ENCODE measurements around the gene RIMBP2. TPM values are rescaled to one million over a fixed set of nuclear protein-coding genes. Genes with fewer than 3 reads are reported as not detected.

The RIMBP2 gene
- total RNA-seq, 6 experiments from 2014 or later, result not detected

- DNase-seq, result no peak
- TF ChIP-seq, protein P1, sequence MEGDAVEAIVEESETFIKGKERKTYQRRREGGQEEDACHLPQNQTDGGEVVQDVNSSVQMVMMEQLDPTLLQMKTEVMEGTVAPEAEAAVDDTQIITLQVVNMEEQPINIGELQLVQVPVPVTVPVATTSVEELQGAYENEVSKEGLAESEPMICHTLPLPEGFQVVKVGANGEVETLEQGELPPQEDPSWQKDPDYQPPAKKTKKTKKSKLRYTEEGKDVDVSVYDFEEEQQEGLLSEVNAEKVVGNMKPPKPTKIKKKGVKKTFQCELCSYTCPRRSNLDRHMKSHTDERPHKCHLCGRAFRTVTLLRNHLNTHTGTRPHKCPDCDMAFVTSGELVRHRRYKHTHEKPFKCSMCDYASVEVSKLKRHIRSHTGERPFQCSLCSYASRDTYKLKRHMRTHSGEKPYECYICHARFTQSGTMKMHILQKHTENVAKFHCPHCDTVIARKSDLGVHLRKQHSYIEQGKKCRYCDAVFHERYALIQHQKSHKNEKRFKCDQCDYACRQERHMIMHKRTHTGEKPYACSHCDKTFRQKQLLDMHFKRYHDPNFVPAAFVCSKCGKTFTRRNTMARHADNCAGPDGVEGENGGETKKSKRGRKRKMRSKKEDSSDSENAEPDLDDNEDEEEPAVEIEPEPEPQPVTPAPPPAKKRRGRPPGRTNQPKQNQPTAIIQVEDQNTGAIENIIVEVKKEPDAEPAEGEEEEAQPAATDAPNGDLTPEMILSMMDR (IDR thresholded peaks at IDR 0.05), result no peak
- H3K27ac Mint-ChIP-seq, result no peak overlapping the region
- peaks cover 1% of the 10 kb centered on the region; the same call in 1 of the 2 replicates for H3K27me3 Mint-ChIP-seq (ENCODE audit: insufficient read depth)
- 0 out of 2 replicates have a peak, but pooled peaks cover 7% of the 10 kb centered on the region for H3K36me3 Mint-ChIP-seq (ENCODE audit: low read depth)
- no peaks in the 10 kb centered on the region for H3K4me1 Mint-ChIP-seq (ENCODE audit: low read depth)
- H3K9me3 Mint-ChIP-seq, result peaks cover 71% of the 10 kb centered on the region
- no peak overlapping the region for H3K4me3 Mint-ChIP-seq
Measured at GRCh38 chr12:130687190-130687589, 28.9 kb downstream of the RIMBP2 start.

DNA sequence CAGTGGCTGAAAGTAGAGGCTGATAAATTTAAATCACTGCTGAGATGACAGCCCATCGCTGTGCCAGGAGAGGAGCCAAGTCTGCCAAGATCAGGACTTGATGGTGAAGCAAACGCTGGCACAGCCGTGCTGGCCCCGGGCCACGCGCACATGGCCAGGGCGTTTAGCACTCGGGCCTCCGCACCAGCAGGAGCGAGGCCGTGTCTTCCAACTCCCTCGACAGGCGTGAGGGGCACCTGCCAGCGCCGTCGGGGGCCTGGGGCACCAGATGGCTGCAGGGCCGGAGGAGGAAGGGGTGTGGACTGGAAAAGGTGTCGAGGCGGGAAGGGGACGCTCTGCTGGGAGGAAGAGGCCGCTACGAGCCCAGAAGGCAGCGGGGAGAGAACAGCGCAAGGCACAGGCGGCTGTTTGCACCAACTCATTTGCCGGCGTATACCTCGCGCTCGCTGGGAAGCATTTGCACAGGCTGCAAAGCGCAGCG, 29.5 kb downstream of the RIMBP2 start:
- Mint-ChIP-seq H3K9me3 (peaks cover 69% of the 10 kb centered on the region), H3K4me1 (ENCODE audit: low read depth) (no peaks in the 10 kb centered on the region), H3K27ac (no peak overlapping the region), H3K36me3 (ENCODE audit: low read depth) (0 out of 2 replicates have a peak, but pooled peaks cover 2% of the 10 kb centered on the region), H3K4me3 (no peak overlapping the region), H3K27me3 (ENCODE audit: insufficient read depth) (peaks cover 1% of the 10 kb centered on the region; the same call in 1 of the 2 replicates)
- TF ChIP-seq, protein P1 (IDR thresholded peaks at IDR 0.05), result no peak
- no peak for DNase-seq

GRCh38 chr12:130685850-130686249, 30.2 kb downstream of the RIMBP2 start:
- Mint-ChIP-seq H3K27ac (no peak overlapping the region), H3K4me1 (ENCODE audit: low read depth) (no peaks in the 10 kb centered on the region), H3K36me3 (ENCODE audit: low read depth) (no peaks in the 10 kb centered on the region), H3K27me3 (ENCODE audit: insufficient read depth) (peaks cover 1% of the 10 kb centered on the region; the same call in 1 of the 2 replicates), H3K4me3 (no peak overlapping the region), H3K9me3 (peaks cover 63% of the 10 kb centered on the region)
- TF ChIP-seq, protein P1 (IDR thresholded peaks at IDR 0.05), result no peak
- no peak for DNase-seq

- TF ChIP-seq, protein P1 (IDR thresholded peaks at IDR 0.05), result no peak
- Mint-ChIP-seq H3K27me3 (ENCODE audit: insufficient read depth) (peaks cover 1% of the 10 kb centered on the region; the same call in 1 of the 2 replicates), H3K4me1 (ENCODE audit: low read depth) (no peaks in the 10 kb centered on the region), H3K9me3 (peaks cover 58% of the 10 kb centered on the region), H3K4me3 (no peak overlapping the region), H3K36me3 (ENCODE audit: low read depth) (no peaks in the 10 kb centered on the region), H3K27ac (no peak overlapping the region)
- no peak for DNase-seq
Measured at GRCh38 chr12:130685250-130685787, 30.8 kb downstream of the RIMBP2 start.

DNA sequence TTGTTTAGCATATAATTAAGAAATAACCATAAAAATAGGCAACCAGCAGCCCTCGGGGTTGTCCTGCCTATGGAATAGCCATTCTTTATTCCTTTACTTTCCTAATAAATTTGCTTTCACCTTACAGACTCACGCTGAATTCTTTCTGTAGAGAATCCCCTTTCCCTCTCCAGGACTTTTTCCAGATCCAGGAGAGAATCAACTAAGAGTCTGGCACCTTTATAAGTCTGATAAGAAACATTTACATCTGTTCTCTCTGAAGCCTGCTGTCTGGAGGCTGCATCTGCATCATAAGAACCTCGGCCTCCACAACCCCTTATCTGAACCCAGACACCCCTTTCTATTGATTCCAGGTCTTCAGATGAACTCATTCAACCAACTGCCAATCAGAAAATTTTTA, 32.3 kb downstream of the RIMBP2 start:
- H3K27ac Mint-ChIP-seq, result no peak overlapping the region
- H3K4me3 Mint-ChIP-seq, result no peak overlapping the region
- DNase-seq, result no peak
- H3K36me3 Mint-ChIP-seq (ENCODE audit: low read depth), result no peaks in the 10 kb centered on the region
- peaks cover 65% of the 10 kb centered on the region for H3K9me3 Mint-ChIP-seq
- H3K27me3 Mint-ChIP-seq (ENCODE audit: insufficient read depth), result peaks cover 1% of the 10 kb centered on the region; the same call in 1 of the 2 replicates
- TF ChIP-seq, protein P1 (IDR thresholded peaks at IDR 0.05), result no peak
- no peaks in the 10 kb centered on the region for H3K4me1 Mint-ChIP-seq (ENCODE audit: low read depth)

Data from HFFc6 (cell line).